NCI-H748 treated with DMSO at 0.1 percent for 48 hours (cell line): ENCODE measurements around the gene EPHB2.
A peak's percentile ranks its signal among the peaks of the same experiment; 100 is the strongest.

ENCODE experiments used
- DNase-seq: peaks from one replicate; lab custom pipeline; 2025; lab: John Stamatoyannopoulos, UW

EPHB2 gene

DNA sequence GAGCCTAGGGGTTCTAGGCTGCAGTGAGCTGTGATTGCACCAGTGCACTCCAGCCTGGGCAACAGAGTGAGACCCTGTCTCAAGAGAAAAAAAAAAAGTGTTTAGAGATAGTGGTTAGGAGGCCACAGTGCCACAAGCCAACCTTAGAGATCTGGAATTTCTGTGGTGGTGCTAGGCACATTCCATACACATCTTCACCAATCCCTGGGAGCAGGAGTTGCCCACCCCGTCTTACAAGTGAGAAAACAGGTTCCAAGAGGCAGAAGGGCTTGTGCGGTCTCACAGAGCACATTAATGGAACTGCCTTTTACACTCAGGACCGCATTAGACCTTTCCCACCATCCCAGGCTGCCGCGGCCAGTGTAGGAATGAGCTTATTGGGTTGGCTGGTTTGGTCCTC is 93.2 kb downstream of the EPHB2 start:
- no peak for DNase-seq

DNA sequence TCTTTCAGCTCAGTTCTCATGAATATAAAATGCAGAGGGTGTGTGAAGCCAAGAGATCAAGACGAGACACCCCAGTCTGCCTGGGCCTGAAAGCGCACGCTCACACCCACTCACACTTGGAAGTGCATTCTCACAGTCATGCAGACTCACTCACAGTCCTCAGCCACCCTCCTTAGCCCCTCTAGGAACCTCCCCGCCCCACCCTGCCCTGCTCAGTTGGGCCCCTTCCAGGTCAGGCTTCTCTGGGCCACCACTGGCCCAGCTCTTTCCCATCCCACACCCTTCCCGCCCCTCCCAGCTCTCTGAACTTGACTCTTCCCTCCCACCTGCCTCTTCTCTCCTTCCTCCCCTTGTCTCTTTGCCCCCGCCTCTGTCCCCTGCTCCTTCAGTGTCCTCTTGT is 93.8 kb downstream of the EPHB2 start:
- DNase-seq = no peak

DNA sequence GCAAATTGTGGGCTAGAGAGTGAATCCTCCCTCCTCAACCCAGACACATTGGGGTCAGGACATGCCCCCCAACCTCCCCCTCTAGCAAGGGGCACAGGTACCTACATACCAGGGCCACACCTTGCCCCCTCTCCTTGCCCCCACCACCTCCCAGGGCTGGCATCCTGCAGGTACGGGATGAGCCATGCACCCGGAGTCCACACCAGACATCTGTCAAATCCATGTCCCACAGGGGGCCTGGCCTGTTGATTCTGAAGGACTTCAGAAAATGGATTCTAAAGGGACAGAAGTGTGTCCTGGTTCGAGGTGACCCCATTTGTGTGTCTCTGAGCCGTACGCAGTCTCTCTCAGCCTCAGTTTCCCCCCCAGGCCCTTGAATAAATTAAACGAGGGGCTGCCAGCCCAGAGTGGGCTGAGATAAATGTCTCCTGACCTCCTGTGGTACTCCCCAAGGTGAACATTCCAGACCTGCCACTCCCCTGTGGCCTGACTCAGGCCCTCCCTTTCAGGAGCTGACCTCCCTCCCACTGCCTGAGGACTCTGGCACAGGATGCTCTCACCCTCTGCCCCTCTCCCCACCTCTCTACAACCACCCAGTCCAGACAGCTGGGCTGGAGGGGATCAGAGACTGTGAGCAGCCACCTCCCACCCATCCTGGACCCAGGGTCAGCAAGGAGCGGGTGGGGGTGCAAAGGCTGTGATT is 94.5 kb downstream of the EPHB2 start:
- no peak for DNase-seq

DNA sequence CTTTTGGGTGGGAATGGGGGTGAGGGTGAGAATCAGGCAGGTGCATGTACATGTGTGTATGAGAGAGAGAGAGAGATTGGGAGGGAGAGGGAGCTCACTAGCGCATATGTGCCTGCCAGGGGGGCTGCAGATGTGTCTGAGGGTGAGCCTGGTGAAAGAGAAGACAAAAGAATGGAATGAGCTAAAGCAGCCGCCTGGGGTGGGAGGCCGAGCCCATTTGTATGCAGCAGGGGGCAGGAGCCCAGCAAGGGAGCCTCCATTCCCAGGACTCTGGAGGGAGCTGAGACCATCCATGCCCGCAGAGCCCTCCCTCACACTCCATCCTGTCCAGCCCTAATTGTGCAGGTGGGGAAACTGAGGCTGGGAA is 95.0 kb downstream of the EPHB2 start:
- no peak for DNase-seq

DNA sequence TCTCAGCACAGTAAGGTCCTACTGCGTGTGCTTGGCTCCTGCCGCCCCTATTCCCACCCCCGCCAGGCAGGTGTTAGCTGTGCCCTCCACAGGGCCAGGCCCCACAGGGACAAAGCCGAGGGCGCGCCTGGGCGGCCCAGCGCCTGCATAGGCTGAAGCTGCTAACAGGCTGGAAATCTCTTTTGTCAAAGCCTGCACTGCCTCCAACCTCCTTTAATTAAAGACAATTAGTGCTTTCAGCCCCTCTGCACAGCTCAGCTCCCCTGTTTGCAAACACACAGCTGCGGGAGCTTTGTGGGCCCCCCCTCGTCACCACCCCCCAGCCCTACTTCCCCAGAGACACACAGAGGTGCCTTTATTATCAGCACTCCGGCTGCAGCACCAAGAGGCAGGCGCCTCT is 95.9 kb downstream of the EPHB2 start:
- peak; percentile 5 for DNase-seq

DNA sequence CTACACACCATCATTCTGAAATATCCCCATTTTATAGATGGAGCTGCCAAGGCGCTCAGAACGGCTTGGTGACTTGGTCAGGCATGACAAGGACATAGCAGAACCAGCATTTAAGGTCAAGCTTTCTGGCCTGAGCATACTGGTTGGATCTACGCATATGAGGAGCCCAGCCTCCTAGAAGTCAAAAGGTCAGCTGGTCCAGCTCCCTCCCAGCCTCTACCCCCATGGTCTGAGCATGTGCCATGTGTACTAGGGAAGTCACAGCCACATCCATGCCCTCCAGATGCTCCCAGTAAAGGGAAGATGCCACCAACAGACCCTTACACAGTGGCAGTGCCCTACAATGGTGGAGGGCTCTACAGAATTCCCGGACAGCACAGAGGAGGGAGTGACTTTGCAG is 96.7 kb downstream of the EPHB2 start:
- DNase-seq = no peak

DNA sequence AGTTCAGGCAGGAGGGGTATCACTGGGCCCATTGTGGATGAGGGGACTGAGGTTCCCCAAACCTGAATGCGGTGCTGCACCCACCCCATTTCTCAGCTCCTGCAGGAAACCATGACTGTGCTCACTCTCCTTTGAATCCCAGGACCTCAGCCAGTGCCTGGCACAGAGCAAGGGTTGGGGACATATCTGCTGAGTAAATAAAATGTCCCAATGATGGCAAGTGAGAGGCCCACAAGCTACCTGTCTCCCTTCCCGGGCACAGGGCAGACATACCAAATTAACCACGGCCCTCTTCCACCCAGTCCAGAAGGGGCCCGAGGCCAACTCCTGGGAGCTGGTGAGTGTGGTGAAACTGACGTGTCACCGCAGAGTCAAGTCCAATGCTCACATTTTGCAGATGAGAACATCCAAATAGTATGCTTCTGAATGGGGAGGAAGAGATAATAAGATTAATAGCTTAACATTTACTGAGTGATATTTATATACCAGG is 97.6 kb downstream of the EPHB2 start:
- DNase-seq = no peak

DNA sequence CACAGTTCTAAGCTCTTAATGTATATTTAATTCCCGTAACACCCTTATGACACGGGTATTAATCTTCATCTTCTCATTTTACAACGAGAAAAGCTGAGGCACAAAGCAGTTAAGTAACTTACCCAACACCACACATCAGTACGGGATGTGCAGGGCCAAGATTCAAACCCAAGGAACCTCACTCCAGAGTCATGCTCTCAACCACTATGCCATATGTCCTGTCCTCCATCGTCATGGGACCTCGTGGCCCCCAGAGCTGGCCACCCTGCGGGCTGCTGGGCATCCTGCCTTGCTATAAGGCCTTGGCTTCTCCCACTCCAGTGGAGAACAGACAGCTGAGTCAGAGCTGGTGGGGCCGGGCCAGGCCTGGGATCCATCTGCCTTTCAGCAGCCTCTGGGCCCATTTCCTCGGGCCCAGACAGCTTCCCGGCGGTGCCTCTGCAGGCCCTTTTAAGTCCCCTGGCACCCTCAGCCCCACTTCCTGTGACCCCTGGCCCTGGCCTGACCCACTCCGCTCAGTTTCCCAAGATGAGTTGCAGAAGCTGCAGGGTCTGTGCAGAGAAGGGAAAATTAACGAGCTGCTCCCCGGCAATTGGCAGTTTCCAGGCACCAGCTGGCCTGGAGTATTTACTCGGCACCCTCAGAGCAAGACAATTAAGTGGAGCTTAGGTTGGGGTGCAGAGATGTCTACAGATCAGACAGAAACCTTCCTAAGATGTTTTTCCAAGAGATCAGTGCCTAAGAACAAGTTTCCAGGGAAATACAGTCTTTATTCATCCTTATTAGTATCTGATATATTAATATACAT is 98.2 kb downstream of the EPHB2 start:
- DNase-seq = no peak

DNA sequence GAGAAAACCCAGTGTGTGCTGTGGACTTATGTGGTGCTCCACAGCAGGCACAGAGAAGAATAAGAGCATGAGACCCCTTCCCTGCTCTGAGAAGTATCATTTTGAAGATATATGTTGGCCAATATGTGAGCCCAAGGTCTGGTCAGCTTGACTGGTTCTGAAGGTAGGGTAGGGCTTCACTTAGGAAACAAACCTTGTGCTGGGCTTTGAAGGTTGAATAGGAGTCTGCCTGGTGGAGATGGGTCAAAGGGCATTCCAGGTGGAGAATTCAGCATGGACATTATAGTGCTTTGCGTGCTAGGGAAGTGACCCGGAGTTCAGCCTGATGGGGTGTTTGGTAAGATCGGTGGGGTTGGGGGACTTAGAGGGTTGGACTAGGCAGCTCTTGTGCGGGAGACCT is 99.1 kb downstream of the EPHB2 start:
- DNase-seq = no peak

DNA sequence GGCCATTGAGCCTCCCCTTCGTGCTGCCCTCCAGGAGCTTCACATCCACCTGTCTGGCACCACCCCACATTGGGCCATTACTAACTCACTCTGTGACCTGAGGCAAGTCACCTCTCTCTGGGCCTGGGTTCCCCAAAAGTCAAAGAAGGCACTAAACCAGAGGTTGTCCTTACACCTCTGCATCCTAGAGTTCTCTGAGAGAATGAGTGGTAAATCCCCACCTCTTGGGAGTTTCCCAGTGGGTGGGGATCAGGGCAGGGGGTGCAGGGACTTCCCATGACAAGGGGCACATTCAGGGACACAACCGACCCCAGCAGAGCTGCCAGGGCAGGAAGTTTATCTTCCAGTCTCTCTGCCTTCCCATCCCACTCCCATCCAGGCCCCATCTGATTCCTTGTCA is 99.7 kb downstream of the EPHB2 start:
- no peak for DNase-seq

DNA sequence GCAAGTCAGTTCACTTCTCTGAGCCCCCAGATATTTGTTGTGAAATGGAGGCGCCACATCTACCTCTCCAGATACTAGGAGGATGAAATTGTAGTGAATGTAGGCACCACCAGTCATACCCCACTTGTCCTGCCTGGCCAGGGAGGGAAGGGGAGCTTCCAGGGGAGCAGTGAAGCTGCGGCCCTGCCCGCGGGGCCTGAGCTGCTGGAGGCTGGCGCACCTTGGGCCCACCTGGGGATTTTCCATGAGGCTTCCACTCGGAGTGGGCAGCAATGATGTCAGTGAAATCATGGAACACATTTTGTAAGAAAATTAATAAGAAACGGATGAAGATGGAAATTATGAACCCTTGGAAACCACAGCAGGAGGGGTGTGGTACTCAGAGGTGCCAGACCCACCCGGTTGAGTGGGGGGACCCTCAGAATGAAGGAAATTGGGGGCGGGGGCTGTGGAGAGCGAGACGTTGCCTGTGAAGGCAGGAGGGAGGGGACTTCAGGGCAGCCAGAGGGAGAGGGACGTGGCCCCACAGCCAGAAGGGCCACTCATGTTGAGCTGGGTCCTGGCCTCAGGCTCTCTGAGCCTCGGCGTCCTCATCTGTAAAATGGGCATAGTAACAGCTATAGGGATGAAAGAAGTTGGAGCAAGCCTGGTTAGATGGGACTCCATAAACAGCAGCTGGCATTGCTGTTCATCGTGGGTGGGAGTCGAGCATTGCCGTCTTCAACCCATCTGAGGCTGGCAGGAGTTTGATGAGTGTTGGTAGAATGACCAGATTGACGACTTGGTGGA is 101.6 kb downstream of the EPHB2 start:
- DNase-seq = no peak

DNA sequence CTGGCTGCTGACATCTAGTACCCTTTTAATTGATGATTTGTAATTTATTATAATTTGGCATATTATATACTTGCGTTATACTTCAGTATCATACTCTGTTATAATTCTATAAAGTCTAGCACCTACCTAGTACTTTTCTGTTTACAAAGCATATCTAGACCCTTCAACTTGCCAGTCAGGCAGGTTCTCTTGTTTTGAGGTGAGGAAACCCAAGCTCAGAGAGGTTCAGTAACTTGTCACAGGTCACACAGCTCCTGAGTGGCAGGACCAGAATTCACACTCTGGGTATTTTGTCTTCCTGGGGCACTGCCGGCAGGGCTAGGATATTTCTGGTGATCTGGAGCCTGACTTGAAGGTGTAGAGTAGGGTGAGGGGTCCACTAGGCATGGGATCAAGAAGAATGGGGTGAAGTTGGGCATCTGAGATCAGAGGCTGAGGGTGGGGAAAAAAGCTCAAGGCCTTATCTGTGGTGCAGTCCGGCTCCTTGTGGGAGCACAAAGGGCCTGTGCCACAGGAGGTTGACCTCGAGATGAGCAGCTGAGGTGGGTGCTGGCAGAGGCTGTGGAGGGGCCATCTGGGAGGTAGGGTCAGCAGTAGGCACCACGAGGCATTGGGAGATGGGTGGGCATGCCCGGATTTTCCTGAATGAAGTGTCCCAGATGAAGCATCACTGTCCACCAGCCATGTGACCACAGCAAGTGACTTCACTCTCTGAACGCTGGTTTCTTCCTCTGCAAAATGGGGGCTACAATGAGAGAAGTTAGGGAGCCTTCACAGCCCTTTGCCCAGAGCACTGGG is 102.6 kb downstream of the EPHB2 start:
- DNase-seq = no peak

DNA sequence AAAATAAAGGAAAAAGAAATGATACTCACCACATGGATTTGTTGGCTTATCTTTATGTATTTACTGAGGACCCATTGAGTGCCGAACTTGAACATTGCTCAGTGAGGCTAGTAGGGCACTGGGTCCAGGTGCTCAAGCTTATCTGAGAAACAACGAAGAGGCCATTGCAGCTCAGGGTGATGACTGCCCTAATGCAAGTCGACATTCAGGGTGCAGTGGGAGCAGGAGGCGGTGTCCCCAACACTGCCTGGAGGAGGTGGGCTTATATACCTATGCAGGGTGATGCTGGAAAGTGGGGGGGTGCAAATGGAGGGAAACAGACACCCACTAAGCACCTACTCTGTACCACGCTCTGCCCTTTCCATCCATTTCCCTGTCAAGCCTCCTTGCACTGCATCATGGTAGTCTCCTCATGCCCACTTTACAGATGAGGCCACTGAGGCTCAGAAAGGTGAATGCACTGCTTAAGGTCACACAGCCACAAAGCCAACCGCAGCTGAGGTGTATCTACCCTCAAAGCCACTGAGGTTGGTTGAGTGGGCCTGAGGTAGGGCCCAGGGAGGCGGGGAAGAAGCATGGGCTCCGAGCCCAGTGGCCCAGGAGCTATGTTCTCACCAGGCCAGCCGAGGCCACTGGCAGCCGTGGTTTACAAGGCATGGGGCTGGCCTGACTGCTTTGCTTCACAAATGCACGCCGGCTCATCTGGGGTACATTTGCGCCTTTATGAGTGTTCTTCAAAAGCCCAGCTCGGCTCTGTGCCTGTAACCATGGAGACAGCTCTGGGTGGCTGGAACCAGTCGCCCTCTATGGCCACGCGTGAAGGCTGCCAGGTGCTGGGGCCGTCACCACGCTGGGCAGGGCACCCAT is 103.8 kb downstream of the EPHB2 start:
- DNase-seq = no peak

DNA sequence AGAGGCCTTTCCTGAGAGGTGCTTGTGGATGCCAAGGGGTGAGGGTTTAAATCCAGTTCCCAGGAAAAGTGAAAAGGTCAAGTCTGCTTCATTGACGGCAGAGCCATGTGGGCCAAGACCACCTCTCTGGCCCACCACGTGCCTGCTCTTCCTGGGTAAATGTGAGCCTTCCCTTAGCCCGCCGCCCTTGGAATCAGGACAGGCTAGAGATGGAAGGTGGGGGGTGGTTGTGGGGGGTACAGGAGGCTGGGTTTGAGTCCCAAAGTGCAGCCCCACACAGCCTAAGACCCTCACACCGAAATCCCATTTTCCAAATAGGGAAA is 104.4 kb downstream of the EPHB2 start:
- DNase-seq = no peak

DNA sequence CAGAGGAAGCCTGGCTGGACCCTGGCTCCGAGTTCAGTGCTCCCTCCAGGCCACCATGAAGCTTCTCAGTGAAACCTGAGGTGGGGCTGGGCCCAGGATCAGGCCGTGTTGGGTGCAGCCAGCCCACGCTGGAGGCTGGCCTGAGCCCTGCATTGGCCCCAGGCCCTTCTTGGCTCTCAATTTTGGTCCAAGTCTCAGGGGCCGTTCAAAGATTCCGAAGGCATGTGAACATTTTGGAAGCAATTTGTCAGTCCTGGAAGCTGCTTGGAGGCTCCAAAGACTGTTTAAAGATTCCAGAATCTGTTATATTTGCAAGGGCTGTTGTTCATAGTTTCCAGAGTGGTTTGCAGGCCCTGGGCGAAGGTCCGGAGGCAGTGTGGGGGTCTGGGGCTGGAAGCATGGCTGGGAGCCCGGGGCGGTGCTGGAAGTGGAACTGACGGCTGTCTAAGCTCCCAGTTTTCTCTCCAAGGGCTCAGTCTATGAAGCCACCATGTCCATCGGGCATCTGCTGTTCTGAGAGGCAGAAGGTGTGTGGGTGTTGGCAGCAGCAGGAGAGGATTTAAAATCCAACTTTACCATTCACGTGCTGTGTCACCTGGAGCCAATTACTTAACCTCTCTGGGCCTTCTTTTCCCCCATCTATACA is 104.9 kb downstream of the EPHB2 start:
- DNase-seq = no peak

DNA sequence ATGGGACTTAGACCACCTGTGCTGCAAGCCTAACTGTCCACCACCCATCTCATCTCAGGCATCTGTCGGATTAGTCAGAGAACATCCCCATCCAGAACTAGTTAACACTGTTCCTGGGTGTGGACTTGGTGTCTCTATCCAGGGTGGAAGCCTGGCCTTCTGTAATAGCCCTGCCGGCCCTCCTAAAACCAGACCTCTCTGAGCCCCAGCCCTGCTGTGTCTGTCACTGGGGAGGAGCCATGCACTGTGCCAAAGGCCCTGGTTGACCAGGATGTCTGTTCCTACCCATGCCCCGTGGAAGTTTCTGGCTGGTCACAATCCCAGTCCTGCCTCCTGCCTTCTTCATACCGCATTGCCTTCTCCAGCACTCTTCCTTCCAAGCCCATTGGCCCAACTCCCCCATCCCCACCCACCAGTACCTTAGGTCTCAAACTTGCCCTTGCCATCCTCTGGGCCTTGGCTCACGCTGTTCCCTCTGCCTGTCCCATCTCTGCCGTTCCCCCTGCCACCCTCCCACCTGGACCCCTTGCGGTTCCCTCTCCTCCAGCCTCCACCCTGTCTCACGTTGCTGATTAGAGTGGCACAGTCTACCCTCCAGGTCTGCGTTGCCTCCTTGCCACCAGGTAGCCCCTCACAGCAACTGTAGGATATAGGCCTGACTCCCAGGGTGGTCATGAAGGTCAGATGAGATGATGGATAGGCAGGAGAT is 105.6 kb downstream of the EPHB2 start:
- no peak for DNase-seq

DNA sequence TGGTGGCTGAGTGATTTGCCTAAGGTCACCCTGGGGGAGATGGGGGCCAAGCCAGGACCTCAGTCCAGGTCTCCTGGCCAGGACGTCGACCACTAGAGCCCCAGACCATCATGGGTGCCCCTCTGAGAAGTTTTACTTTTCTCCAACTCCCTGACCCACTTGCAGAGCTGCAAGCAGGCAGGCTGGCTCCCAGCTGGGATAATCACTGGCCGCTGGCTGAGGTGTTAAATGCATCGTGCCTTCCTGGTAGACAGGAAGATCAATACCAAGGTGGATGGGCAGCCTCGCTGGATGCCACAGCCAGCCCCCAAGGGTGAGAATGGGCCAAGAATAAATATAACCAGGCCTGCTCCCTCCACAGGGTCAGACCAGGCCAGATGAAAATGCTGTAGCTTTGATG is 106.2 kb downstream of the EPHB2 start:
- no peak for DNase-seq

DNA sequence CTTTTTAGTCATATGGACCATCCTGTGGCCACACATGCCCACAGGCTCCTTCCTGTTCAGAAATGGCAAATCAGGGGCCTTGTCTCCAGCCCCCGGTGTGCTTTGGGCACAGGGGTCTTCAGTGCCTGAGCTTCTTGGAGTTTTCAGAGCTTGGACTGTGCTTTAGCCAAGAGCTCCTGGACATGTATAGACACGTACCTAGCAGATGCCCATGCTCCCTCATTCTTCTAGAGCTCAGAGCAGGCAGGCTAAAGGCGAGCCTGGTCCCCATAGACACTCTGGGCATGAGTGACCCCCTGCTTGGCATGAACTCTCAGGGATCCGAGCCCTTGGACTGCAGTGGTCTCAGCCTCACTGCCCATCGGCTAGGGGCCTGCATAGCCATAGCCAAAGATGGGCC is 106.8 kb downstream of the EPHB2 start:
- DNase-seq = no peak

DNA sequence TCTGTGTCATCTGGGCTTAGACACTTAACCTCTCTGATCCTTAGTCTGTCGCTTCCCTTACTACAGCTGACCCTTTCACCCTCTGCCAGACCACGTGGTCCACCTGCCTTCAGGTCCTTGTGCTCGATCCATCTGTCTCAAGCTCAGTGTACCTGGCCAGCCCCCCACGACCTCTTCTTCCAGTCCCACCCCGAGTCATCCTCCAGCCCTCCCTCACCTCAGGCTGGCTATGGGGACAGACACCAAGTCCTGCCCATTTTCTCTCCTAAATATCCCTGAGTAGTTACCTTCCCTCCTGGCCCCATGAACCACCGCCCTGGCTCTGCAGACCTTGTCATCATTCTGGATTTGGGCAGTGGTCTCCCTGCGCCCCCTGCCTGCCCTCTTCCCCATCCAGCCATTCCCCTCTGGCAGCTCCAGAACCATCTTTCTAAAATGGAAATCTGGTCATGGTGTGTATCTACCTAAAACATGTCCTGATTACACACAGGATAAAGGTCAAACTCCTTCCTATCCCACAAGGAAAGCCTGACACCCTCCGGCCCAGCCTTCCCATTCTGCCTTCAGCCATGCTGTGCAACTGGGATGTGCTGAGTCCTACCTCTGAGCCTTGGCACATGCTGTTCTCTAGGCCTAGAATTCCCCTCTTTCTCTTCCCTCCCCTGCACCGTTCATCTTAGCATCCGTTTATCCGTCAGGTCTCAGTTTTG is 107.6 kb downstream of the EPHB2 start:
- no peak for DNase-seq
